COLO668 (cell line): ENCODE data around the gene LNPK.
"Not testable (repeated sequence)": the region's sequence is repeated elsewhere in the genome, so short reads cannot be mapped to it uniquely, and the experiment has no call there.

Experiments
- DNase-seq: peaks from one replicate; lab custom pipeline; 2025; ENCODE audit not compliant: unreplicated experiment; lab: John Stamatoyannopoulos, UW

Gene LNPK

GRCh38 chr2:176001916-176002687 is at the start of gene LNPK:
Gene LNPK (minus strand): TSS chr2:176002267. CDS start chr2:175995584, 6,683 bp downstream.
- peak; percentile 93 for DNase-seq

GRCh38 chr2:176039375-176039774 is 37.3 kb upstream of the LNPK start:
- DNase-seq: no peak

DNA sequence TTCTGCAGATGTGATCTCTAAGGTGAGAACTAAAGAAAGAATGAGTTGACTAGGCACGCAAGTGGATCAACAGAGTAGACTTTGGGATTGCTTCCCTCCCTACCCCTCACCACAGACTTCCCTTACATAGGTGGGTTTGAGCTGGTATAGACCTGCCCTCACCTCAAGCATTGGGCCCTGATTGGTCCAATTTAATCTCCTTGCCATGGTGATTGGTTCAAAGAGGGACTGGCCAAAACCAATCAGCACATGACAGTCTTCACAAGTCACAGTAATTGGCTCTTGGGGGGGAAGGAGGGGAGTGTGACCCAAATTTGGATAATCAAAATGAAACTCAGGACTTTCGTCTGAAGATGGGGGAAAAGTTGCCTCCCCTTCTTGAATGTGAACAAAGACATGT is 36.6 kb upstream of the LNPK start:
- no peak for DNase-seq

- DNase-seq: no peak
Measured at GRCh38 chr2:176035013-176035691, 33.1 kb upstream of the LNPK start.

- no peak for DNase-seq
Measured at GRCh38 chr2:176027806-176028205, 25.7 kb upstream of the LNPK start.

DNA sequence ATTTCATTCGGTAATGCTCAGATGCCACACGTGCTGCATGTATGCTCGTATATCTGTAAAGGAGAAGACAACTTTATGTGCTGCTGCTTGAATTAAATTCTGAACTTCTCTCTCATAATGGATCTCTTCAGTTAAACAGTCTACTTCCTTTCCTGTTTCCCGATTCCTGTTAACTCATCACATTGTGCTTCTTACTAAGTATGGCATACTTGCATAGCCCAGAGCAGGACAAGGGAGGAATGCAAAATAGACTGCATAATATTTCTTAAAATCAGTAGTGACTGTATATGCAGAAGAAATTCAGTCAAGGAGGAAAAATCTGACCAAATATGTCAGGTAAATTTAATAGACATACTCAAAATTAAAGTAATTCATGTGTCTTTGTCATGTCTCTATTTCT is 23.9 kb upstream of the LNPK start:
- DNase-seq: no peak

DNA sequence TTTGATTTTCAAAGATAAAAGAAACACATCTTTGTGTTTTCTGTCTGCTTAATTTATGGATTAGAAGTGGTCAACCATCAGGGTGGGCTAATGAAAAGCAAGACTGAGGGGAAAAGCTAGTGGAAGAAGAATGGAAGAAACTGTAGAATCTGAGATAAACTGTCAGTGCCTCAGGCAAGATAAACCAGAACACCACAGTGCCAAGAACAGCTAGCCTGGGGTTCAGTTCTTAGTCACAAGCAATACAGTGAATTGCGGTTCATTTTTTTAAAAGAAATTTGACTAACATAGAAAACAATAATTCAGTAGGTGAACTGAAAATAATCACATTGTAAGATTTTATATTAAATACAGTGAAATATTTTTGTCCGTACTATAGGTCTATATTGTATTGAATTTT is 22.0 kb upstream of the LNPK start:
- no peak for DNase-seq

DNA sequence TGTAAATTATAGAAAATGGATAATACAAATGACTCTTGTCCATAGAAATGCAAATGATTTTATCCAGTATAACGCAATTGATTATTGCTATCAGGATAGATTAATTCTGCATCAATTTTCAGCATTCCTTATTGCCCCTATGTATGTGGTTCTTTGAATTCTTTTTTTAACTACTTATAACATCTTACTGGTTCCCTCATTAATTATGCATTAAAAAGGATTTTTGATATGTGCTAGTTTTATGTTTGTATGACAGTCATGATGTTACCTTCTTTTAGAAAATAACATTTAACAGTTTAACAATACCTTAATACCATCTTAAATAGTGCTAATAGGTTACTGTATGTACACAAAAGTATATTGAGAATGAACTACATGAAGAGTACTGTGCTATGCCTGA is 20.0 kb upstream of the LNPK start:
- DNase-seq: no peak

- no peak for DNase-seq
Measured at GRCh38 chr2:176020400-176020799, 18.3 kb upstream of the LNPK start.

- no peak for DNase-seq
Measured at GRCh38 chr2:176018708-176019107, 16.6 kb upstream of the LNPK start.

- no peak for DNase-seq
Measured at GRCh38 chr2:176009445-176009844, 7.4 kb upstream of the LNPK start.

- DNase-seq: no peak
Measured at GRCh38 chr2:176004934-176005333, 2.9 kb upstream of the LNPK start.

DNA sequence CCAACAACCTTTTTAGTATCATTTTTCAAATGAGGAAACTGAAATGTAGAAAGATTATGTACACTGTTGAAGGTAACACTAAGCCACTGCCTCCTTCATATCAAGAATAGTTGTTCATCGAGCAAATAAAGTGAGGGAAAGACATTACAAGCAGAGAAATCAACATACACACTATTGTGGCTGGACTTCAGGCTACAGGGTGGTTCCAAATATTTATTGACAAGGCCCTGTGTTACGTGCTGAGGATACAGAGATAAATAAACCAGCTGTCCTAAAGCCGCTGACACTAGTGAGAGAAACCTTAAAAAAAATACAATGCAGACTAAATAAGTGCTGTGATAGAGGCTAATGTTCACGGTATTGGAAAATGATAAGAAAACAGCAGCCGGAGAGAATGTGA is 1.9 kb upstream of the LNPK start:
- DNase-seq: no peak

DNA sequence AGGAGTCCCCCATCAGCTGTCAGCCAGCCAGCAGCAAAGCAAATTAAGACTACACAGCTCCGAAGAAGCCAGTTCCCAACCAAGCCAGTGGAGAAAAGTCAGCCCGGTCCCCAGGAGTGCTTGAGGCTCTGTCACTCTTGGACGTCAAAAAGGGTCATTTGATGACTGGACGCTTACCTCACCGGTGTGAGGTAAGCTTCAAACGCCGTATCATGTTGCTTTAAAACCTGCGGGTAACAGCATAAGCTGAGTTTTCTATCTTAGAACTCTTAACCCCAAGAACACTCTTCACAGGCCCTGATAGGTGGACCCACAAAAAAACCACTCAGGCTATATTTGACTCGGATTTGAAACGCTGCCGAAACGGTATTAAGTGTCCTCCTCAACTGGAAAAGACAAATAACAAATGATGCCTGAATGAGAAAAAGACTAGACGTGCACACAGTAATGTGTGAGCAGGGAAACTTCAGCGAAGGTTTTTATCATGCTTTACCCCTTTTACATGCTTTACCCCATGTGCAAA is 682 bp upstream of the LNPK start:
- DNase-seq: peak; percentile 53

DNA sequence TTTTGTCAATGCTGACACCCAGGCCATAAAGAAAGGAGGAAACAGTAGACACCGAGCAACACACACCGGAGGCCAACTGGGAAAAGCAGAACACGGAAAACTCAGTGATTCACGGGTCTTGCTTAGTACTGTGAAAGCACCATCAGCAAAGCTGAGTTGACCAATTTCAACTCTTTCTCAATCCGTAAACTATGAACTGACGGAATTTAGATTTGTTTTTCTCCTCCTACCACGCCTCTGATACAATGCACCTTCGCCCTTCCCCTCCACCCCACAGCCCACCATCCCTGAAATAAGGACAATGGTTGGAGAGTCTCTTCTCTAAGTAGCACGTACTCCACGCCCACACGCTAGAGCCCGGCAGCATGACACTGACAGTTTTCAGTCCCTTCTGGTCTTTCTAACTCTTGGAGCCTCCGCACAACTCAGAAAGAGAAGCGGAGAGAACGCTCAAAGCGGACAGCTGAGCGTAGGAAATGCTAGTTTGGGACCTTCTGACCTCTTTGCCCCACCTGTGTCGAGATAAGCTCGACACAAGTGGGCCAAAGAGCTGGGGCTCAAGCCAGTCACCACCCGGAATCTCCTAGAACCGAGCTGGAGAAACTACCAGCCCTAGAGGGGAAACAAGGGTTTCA is 669 bp downstream of the LNPK start:
- peak; percentile 35 for DNase-seq

- no peak for DNase-seq
Measured at GRCh38 chr2:175999283-175999819, 2.7 kb downstream of the LNPK start.

GRCh38 chr2:175990099-175990498 is 12.0 kb downstream of the LNPK start:
- DNase-seq: no peak

DNA sequence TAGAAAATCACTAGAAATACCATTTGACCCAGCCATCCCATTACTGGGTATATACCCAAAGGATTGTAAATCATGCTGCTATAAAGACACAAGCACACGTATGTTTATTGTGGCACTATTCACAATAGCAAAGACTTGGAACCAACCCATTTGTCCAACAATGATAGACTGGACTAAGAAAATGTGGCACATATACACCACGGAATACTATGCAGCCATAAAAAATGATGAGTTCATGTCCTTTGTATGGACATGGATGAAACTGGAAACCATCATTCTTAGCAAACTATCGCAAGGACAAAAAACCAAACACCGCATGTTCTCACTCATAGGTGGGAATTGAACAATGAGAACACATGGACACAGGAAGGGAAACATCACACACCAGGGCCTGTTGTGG is 14.9 kb downstream of the LNPK start:
- not testable (repeated sequence) for DNase-seq

GRCh38 chr2:175984846-175985245 is 17.2 kb downstream of the LNPK start:
- DNase-seq: no peak

GRCh38 chr2:175981551-175981950 is 20.5 kb downstream of the LNPK start:
- no peak for DNase-seq

GRCh38 chr2:175976391-175977157 is 25.5 kb downstream of the LNPK start:
- no peak for DNase-seq
